Glutamatergic neuron (in vitro differentiated cells): ENCODE data around the gene SCRG1. TPM values are rescaled to one million over a fixed set of nuclear protein-coding genes. Genes with fewer than 3 reads are reported as not detected.

Source experiments
- DNase-seq: peaks from one replicate; pipeline ENCODE4 v3.0.0; 2022
- H3K27ac Mint-ChIP-seq: one replicate; pipeline ENCODE4 v1.8.0; 2020; ENCODE audit warnings: mild to moderate bottlenecking, mixed read lengths, inconsistent platforms; ENCODE audit not compliant: unreplicated experiment
- H3K27me3 Mint-ChIP-seq: one replicate; pipeline ENCODE4 v1.8.0; 2020; ENCODE audit warnings: mild to moderate bottlenecking, moderate library complexity, mixed read lengths, inconsistent platforms; ENCODE audit not compliant: unreplicated experiment
- H3K36me3 Mint-ChIP-seq: one replicate; pipeline ENCODE4 v1.8.0; 2020; ENCODE audit warnings: mild to moderate bottlenecking, mixed read lengths, inconsistent platforms; ENCODE audit not compliant: unreplicated experiment
- H3K4me1 Mint-ChIP-seq: one replicate; pipeline ENCODE4 v1.8.0; 2020; ENCODE audit warnings: mild to moderate bottlenecking, low read depth, mixed read lengths, inconsistent platforms; ENCODE audit not compliant: unreplicated experiment
- H3K4me3 Mint-ChIP-seq: one replicate; pipeline ENCODE4 v1.8.0; 2020; ENCODE audit warnings: mild to moderate bottlenecking, mixed read lengths, inconsistent platforms; ENCODE audit not compliant: unreplicated experiment
- H3K9me3 Mint-ChIP-seq: one replicate; pipeline ENCODE4 v1.8.0; 2020; ENCODE audit warnings: mild to moderate bottlenecking, moderate library complexity, mixed read lengths, inconsistent platforms; ENCODE audit not compliant: unreplicated experiment
- total RNA-seq: library from RNA; stranded (reverse); fragmentation: NEBNext Ultra II Directional; extraction: Animal tissue kit (Norgen Biotek cat#: 25700); gene quantifications from one replicate; pipeline ENCODE4 v1.2.1, GENCODE V29; 2021; ENCODE audit not compliant: unreplicated experiment
- TF ChIP-seq, protein P1 (sequence below): fragments of 200-600 bp; sonication (generic); IDR thresholded peaks from one replicate; pipeline ENCODE4 v1.5.0; 2021; ENCODE audit not compliant: partially characterized antibody, unreplicated experiment

The SCRG1 gene
- total RNA-seq, 1 donor from 2014 or later = not detected

DNA sequence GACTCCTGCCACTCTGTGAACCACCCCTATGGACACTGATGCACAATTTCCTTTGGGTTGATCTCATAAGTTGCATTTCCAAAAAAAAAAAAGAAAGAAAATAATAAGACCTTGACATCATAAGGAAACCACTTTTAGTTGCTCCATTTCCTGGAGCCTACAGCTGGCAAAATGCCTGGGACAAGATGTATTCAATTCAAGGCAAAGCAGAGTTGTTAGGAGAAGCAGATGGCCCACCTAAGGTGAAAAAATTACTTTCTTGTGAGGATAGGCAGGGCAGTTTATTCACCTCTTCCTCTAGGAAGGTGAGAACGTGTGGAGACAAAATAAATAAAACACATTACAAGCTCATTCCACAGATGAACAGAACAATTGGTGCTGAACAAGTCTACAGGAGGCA lies 14.1 kb upstream of the SCRG1 start:
- Mint-ChIP-seq H3K4me1 (no peaks in the 10 kb centered on the region), H3K4me3 (no peak overlapping the region), H3K9me3 (peaks cover 3% of the 10 kb centered on the region), H3K36me3 (no peaks in the 10 kb centered on the region), H3K27ac (no peak overlapping the region), H3K27me3 (no peaks in the 10 kb centered on the region)
- no peak for DNase-seq
- TF ChIP-seq, protein P1, sequence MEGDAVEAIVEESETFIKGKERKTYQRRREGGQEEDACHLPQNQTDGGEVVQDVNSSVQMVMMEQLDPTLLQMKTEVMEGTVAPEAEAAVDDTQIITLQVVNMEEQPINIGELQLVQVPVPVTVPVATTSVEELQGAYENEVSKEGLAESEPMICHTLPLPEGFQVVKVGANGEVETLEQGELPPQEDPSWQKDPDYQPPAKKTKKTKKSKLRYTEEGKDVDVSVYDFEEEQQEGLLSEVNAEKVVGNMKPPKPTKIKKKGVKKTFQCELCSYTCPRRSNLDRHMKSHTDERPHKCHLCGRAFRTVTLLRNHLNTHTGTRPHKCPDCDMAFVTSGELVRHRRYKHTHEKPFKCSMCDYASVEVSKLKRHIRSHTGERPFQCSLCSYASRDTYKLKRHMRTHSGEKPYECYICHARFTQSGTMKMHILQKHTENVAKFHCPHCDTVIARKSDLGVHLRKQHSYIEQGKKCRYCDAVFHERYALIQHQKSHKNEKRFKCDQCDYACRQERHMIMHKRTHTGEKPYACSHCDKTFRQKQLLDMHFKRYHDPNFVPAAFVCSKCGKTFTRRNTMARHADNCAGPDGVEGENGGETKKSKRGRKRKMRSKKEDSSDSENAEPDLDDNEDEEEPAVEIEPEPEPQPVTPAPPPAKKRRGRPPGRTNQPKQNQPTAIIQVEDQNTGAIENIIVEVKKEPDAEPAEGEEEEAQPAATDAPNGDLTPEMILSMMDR = no peak

DNA sequence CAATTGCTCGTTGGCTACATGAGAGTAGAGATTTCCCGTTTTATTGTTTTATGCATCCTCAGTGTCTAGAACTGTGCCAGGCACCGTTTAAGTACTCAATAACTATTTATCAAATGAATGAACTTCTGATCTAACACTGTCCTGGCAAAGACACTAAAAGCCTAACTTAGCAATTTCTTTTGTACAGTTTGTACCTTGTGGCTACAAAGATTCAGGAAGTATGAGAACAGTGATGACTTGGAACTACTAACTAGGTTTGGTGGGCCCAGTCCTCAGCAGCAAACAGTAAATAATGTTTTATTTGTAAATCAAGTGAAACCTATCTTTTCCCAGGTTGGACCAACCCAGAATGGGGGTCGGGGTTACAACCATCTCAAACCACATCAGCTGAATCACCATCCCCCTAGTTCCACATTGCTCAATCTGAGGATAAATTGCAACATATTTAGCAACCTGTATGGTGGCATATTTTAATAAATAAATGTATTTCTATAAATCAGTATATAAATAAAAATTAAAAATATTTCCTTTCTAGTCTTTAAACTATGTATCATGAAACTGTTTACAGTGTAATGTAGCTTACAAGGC lies 12.3 kb upstream of the SCRG1 start:
- H3K27ac Mint-ChIP-seq = no peak overlapping the region
- no peaks in the 10 kb centered on the region for H3K36me3 Mint-ChIP-seq
- TF ChIP-seq, protein P1 = no peak
- H3K4me1 Mint-ChIP-seq = no peaks in the 10 kb centered on the region
- no peak overlapping the region for H3K4me3 Mint-ChIP-seq
- no peak for DNase-seq
- H3K9me3 Mint-ChIP-seq = peaks cover 1% of the 10 kb centered on the region
- H3K27me3 Mint-ChIP-seq = no peaks in the 10 kb centered on the region

DNA sequence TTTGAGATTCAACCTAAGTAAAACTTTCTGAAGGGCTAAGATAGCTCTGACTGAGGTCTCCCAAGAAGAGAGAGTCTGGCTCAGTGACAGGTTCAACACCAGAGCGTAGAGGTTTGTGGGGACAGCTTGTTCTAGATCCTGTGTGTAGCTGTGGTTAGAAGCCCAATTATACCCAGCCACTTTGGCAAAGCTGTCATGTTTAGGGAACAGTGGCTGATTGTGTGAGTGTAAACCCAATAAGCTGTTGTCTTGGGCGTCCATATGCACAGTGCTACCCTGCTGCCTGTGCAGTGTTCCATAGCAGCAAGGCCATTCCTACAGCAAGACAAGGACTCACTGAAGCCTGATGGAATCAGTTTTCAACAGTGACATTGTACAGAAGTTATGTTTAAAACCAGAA lies 11.2 kb upstream of the SCRG1 start:
- no peaks in the 10 kb centered on the region for H3K4me1 Mint-ChIP-seq
- no peak overlapping the region for H3K4me3 Mint-ChIP-seq
- no peak for DNase-seq
- no peaks in the 10 kb centered on the region for H3K36me3 Mint-ChIP-seq
- H3K27me3 Mint-ChIP-seq = no peaks in the 10 kb centered on the region
- TF ChIP-seq, protein P1 = no peak
- no peak overlapping the region for H3K27ac Mint-ChIP-seq
- H3K9me3 Mint-ChIP-seq = peaks cover 1% of the 10 kb centered on the region

DNA sequence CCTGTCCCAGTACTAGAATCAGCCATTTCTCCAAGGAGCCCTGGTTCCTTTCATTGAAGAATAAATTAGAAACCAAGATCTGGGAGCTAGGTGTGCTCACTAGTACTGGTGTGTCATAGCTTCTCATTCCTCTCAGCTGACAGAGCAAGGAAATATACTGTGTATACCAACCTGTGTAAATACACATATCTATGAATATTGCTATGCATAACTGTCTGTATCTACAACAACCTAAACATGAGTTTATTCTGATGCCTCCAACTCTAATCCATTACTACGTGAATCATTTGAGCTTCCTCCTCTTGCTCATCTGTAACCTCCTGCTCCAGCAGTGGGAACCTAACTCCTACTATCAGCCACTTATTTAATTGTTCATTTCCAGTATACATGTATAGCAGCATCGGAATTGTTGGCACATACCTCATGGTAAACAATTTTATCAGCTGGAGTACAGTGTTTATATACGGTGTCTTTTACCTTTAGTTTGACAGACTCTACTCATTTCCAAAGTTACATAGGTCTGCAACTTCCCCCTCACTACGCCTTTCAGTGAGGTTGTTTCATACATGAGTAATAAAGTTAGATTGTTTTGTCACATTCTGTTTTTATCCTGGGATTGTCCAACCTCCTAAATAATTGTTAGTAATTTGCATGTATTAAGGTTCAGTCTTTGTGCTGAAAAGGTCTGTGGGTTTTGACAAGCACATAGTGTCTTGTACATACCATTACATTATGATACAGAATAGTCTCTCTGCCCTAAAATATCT lies 7.1 kb upstream of the SCRG1 start:
- Mint-ChIP-seq H3K4me1 (no peaks in the 10 kb centered on the region), H3K36me3 (no peaks in the 10 kb centered on the region), H3K9me3 (peaks cover 1% of the 10 kb centered on the region), H3K27me3 (no peaks in the 10 kb centered on the region), H3K4me3 (no peak overlapping the region), H3K27ac (no peak overlapping the region)
- TF ChIP-seq, protein P1 = no peak
- DNase-seq = no peak

DNA sequence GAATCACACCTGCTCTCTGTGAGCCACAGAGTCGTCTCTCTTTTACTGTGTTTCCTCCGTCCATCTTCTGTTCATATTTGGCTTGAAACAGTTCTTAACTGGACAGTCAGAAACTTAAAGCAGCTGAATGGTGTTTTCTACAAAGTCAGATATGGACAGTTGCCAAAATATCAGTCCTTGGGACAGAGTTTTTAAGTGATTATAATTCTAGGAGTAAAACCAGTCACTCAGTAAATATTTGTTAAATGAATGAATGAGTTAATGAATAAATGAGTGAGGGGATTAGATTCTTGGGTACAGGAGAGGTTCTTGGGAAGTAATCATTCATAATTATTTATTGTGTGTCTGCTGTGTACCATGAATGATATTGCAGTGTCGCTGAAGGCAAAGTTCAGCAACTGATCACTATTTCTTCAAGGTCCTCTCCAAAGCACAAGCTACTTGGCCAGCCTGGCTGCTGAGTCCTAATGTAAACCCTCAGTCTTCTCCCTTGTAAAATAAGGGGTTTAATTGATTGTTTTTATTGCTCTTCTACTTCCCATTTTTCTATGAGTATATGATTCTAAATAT lies 5.5 kb upstream of the SCRG1 start:
- TF ChIP-seq, protein P1 = no peak
- H3K4me3 Mint-ChIP-seq = no peak overlapping the region
- H3K36me3 Mint-ChIP-seq = no peaks in the 10 kb centered on the region
- DNase-seq = no peak
- no peak overlapping the region for H3K27ac Mint-ChIP-seq
- H3K4me1 Mint-ChIP-seq = no peaks in the 10 kb centered on the region
- H3K9me3 Mint-ChIP-seq = peaks cover 1% of the 10 kb centered on the region
- no peaks in the 10 kb centered on the region for H3K27me3 Mint-ChIP-seq
